PFSK-1 (cell line): ENCODE measurements around the gene TOGARAM1.

ENCODE experiments used
- FOXP2 ChIP-seq: optimal IDR thresholded peaks from 2 replicates; pipeline ENCODE3; 2011; ENCODE audit warnings: borderline replicate concordance, control low read depth, inconsistent platforms; ENCODE audit not compliant: insufficient read depth; ENCODE audit errors: extremely low read length, extremely low read depth
- POLR2AphosphoS5 ChIP-seq: IDR thresholded peaks from 2 replicates; pipeline ENCODE4 v1.6.1; 2012; ENCODE audit warnings: low read depth, mild to moderate bottlenecking, control low read depth, low read length, moderate library complexity
- REST ChIP-seq, 2 experiments: IDR thresholded peaks; 2 replicates each; pipeline versions ENCODE4 v1.6.1 to v1.8.0; 2011 to 2012; ENCODE audit warnings: low read depth in 2 of 2, low read length in 2 of 2, control low read depth in 1 of 2, inconsistent platforms in 1 of 2, mild to moderate bottlenecking in 1 of 2, moderate library complexity in 1 of 2; ENCODE audit not compliant: insufficient read depth in 1 of 2
- SIN3A ChIP-seq: IDR thresholded peaks from 2 replicates; pipeline ENCODE4 v1.6.1; 2012; ENCODE audit warnings: mild to moderate bottlenecking, low read length, moderate library complexity, borderline replicate concordance; ENCODE audit not compliant: insufficient read depth
- TAF1 ChIP-seq: IDR thresholded peaks from 2 replicates; pipeline ENCODE4 v1.6.1; 2012; ENCODE audit warnings: low read length, control low read depth, borderline replicate concordance; ENCODE audit not compliant: insufficient read depth

The TOGARAM1 gene

GRCh38 chr14:44982594-44982993 lies 20.6 kb downstream of the TOGARAM1 start:
- no peak for TF ChIP-seq REST (IDR thresholded peaks at IDR 0.05; ENCODE audit: insufficient read depth in 1 of 2, low read depth in 2 of 2, low read length in 2 of 2)
- TF ChIP-seq SIN3A, result no peak
- no peak for TF ChIP-seq TAF1
- no peak for TF ChIP-seq POLR2AphosphoS5
- no peak for TF ChIP-seq FOXP2

GRCh38 chr14:44988694-44989093 lies 26.7 kb downstream of the TOGARAM1 start:
- TF ChIP-seq POLR2AphosphoS5, result no peak
- no peak for TF ChIP-seq REST (IDR thresholded peaks at IDR 0.05; ENCODE audit: insufficient read depth in 1 of 2, low read depth in 2 of 2, low read length in 2 of 2)
- TF ChIP-seq TAF1, result no peak
- no peak for TF ChIP-seq SIN3A
- no peak for TF ChIP-seq FOXP2

- TF ChIP-seq SIN3A, result no peak
- no peak for TF ChIP-seq TAF1
- no peak for TF ChIP-seq REST (IDR thresholded peaks at IDR 0.05; ENCODE audit: insufficient read depth in 1 of 2, low read depth in 2 of 2, low read length in 2 of 2)
- no peak for TF ChIP-seq POLR2AphosphoS5
- no peak for TF ChIP-seq FOXP2
These were observed 27.8 kb downstream of the TOGARAM1 start for GRCh38 chr14:44989497-44990440.

- TF ChIP-seq FOXP2, result no peak
These were observed 28.5 kb downstream of the TOGARAM1 start for GRCh38 chr14:44990533-44990932.

- TF ChIP-seq TAF1 (no peak), FOXP2 (no peak), SIN3A (no peak), REST (IDR thresholded peaks at IDR 0.05; ENCODE audit: insufficient read depth in 1 of 2, low read depth in 2 of 2, low read length in 2 of 2) (no peak), POLR2AphosphoS5 (no peak)
These were observed 33.2 kb downstream of the TOGARAM1 start for GRCh38 chr14:44995196-44995595.
